GM23338 (cell line): Measurements from ENCODE around the gene EPS8L1. TPM values are rescaled to one million over a fixed set of nuclear protein-coding genes. Genes with fewer than 3 reads are reported as not detected.

Source experiments
- ATAC-seq: fragments of 200-7000 bp; cut with Tn5 transposase; 3 replicates; pipeline ENCODE4 v1.9.1; 2020
- DNase-seq: peaks from one replicate; pipeline ENCODE4 v3.0.0-alpha.2; 2015; ENCODE audit warnings: low spot score
- H2AFZ ChIP-seq: fragments of 200-600 bp; sonication (generic); 2 replicates; pipeline ENCODE4 v1.8.0; 2016; ENCODE audit warnings: antibody characterized with exemption, mild to moderate bottlenecking, moderate library complexity
- H3F3A ChIP-seq: fragments of 200-600 bp; sonication (generic); replicated peaks from 2 replicates; pipeline ENCODE4 v1.8.0; 2017; ENCODE audit warnings: antibody characterized with exemption, mixed run types, low read depth
- H3K27ac ChIP-seq: fragments of 200-600 bp; sonication (generic); 2 replicates; pipeline ENCODE4 v1.6.1; 2016; ENCODE audit warnings: low read depth
- H3K27me3 ChIP-seq: fragments of 200-600 bp; sonication (generic); 2 replicates; pipeline ENCODE4 v1.8.0; 2016; ENCODE audit warnings: mild to moderate bottlenecking, mixed run types, moderate library complexity; ENCODE audit not compliant: insufficient read depth
- H3K36me3 ChIP-seq: fragments of 200-600 bp; sonication (generic); 2 replicates; pipeline ENCODE4 v1.8.0; 2016; ENCODE audit warnings: mild to moderate bottlenecking; ENCODE audit not compliant: insufficient read depth
- H3K4me1 ChIP-seq: fragments of 200-600 bp; sonication (generic); 2 replicates; pipeline ENCODE4 v1.8.0; 2016; ENCODE audit warnings: mild to moderate bottlenecking, moderate library complexity; ENCODE audit not compliant: insufficient read depth
- H3K4me2 ChIP-seq: fragments of 200-600 bp; sonication (generic); 2 replicates; pipeline ENCODE4 v1.7.1; 2017; ENCODE audit warnings: mixed run types
- H3K4me3 ChIP-seq: fragments of 200-600 bp; sonication (generic); 2 replicates; pipeline ENCODE4 v1.6.1; 2016; ENCODE audit warnings: mixed run types
- H3K79me2 ChIP-seq: fragments of 200-600 bp; sonication (generic); replicated peaks from 2 replicates; pipeline ENCODE4 v1.8.0; 2017; ENCODE audit warnings: mild to moderate bottlenecking; ENCODE audit not compliant: insufficient read depth
- H3K9me2 ChIP-seq: fragments of 200-600 bp; sonication (generic); 2 replicates; pipeline ENCODE4 v1.8.0; 2017; ENCODE audit not compliant: insufficient read depth
- H4K20me1 ChIP-seq: fragments of 200-600 bp; sonication (generic); replicated peaks from 2 replicates; pipeline ENCODE4 v1.8.0; 2017; ENCODE audit warnings: mild to moderate bottlenecking; ENCODE audit not compliant: insufficient read depth
- H3K27ac Mint-ChIP-seq: 2 replicates; pipeline ENCODE4 v1.8.0; 2020; ENCODE audit warnings: inconsistent platforms, mild to moderate bottlenecking, moderate library complexity, mixed read lengths
- H3K27me3 Mint-ChIP-seq: 3 replicates; pipeline ENCODE4 v1.8.0; 2022; ENCODE audit warnings: low read depth, mild to moderate bottlenecking, moderate library complexity, mixed read lengths, inconsistent platforms; ENCODE audit not compliant: insufficient read depth, poor library complexity
- H3K36me3 Mint-ChIP-seq: 3 replicates; pipeline ENCODE4 v1.8.0; 2021; ENCODE audit warnings: low read depth, mild to moderate bottlenecking, inconsistent platforms, moderate library complexity, mixed read lengths
- H3K4me1 Mint-ChIP-seq: 3 replicates; pipeline ENCODE4 v1.8.0; 2020; ENCODE audit warnings: mild to moderate bottlenecking, inconsistent platforms, mixed read lengths
- H3K4me3 Mint-ChIP-seq: 3 replicates; pipeline ENCODE4 v1.8.0; 2021; ENCODE audit warnings: moderate library complexity, mild to moderate bottlenecking, inconsistent platforms, mixed read lengths
- H3K9me3 Mint-ChIP-seq: 3 replicates; pipeline ENCODE4 v1.8.0; 2020; ENCODE audit warnings: moderate library complexity, mild to moderate bottlenecking, inconsistent platforms, mixed read lengths
- CREB1 ChIP-seq: fragments of 250-450 bp; sonication (Bioruptor Pico); IDR thresholded peaks from 2 replicates; pipeline ENCODE4 v1.5.0; 2020; ENCODE audit warnings: low read depth, mild to moderate bottlenecking, moderate library complexity
- EZH2 ChIP-seq: fragments of 200-600 bp; sonication (generic); IDR thresholded peaks from one replicate; pipeline ENCODE4 v1.8.0; 2017; ENCODE audit warnings: antibody characterized with exemption, mild to moderate bottlenecking, low read depth; ENCODE audit not compliant: unreplicated experiment
- JUNB ChIP-seq: IDR thresholded peaks from one replicate; pipeline ENCODE4 v1.6.1; 2016; ENCODE audit warnings: antibody characterized with exemption; ENCODE audit not compliant: unreplicated experiment
- STAT1 ChIP-seq: IDR thresholded peaks from one replicate; pipeline ENCODE4 v1.6.1; 2016; ENCODE audit warnings: antibody characterized with exemption; ENCODE audit not compliant: unreplicated experiment
- polyA plus RNA-seq: library from polyadenylated mRNA; unstranded; fragments of >200 nt; fragmentation: Nextera tagmentation; extraction: Ambion mirVana; gene quantifications from 2 replicates; pipeline ENCODE4 v1.2.1, GENCODE V29; 2016
- total RNA-seq: library from RNA; depleted of rRNA; stranded (reverse); fragments of >200 nt; shearing (Covaris generic); gene quantifications from 2 replicates; pipeline ENCODE4 v1.2.3, GENCODE V29; 2014
- TF ChIP-seq, protein P1 (sequence below): fragments of 250-450 bp; sonication (Bioruptor Pico); IDR thresholded peaks from 2 replicates; pipeline ENCODE4 v1.5.0; 2020; ENCODE audit warnings: mild to moderate bottlenecking, moderate library complexity
- TF ChIP-seq, protein P2 (sequence below): IDR thresholded peaks from 2 replicates; pipeline ENCODE4 v1.6.1; 2016; ENCODE audit warnings: antibody characterized with exemption

EPS8L1 gene
- total and polyA plus RNA-seq, 2 experiments from 2014 or later: 47.5 to 51.2 TPM

DNA sequence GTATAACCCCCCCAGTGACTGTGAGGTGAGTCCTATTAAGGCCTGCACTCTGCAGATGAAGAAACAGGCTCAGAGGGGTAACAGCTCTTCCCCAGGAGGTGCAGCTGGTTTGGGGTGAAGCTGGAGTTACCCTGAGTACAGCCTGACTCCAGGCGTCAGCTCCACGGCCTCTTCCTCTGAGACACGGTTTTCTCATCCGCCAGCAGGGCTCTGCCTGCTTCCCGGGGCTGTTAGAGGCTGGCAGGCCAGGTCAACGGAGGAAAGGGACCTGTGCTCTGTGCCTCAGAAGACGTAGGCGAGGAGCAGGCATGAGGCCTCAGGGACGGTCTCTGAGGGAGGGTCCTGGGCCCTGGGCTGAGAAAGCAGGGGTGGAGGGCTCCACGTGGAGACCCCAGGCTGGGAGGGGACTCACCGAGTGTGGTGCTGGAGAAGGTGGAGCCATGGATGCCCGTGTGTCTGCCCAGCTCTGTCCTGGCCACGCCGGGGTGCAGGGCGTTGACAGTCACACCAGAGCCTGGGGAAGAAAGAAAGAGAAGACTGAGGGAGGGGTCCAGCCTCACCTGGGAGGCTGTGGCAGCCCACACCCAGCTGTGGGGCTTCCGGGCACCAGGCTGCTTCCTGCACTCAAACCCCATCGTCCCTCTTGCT, 28.6 kb upstream of the EPS8L1 start (continued):
- TF ChIP-seq, protein P1, sequence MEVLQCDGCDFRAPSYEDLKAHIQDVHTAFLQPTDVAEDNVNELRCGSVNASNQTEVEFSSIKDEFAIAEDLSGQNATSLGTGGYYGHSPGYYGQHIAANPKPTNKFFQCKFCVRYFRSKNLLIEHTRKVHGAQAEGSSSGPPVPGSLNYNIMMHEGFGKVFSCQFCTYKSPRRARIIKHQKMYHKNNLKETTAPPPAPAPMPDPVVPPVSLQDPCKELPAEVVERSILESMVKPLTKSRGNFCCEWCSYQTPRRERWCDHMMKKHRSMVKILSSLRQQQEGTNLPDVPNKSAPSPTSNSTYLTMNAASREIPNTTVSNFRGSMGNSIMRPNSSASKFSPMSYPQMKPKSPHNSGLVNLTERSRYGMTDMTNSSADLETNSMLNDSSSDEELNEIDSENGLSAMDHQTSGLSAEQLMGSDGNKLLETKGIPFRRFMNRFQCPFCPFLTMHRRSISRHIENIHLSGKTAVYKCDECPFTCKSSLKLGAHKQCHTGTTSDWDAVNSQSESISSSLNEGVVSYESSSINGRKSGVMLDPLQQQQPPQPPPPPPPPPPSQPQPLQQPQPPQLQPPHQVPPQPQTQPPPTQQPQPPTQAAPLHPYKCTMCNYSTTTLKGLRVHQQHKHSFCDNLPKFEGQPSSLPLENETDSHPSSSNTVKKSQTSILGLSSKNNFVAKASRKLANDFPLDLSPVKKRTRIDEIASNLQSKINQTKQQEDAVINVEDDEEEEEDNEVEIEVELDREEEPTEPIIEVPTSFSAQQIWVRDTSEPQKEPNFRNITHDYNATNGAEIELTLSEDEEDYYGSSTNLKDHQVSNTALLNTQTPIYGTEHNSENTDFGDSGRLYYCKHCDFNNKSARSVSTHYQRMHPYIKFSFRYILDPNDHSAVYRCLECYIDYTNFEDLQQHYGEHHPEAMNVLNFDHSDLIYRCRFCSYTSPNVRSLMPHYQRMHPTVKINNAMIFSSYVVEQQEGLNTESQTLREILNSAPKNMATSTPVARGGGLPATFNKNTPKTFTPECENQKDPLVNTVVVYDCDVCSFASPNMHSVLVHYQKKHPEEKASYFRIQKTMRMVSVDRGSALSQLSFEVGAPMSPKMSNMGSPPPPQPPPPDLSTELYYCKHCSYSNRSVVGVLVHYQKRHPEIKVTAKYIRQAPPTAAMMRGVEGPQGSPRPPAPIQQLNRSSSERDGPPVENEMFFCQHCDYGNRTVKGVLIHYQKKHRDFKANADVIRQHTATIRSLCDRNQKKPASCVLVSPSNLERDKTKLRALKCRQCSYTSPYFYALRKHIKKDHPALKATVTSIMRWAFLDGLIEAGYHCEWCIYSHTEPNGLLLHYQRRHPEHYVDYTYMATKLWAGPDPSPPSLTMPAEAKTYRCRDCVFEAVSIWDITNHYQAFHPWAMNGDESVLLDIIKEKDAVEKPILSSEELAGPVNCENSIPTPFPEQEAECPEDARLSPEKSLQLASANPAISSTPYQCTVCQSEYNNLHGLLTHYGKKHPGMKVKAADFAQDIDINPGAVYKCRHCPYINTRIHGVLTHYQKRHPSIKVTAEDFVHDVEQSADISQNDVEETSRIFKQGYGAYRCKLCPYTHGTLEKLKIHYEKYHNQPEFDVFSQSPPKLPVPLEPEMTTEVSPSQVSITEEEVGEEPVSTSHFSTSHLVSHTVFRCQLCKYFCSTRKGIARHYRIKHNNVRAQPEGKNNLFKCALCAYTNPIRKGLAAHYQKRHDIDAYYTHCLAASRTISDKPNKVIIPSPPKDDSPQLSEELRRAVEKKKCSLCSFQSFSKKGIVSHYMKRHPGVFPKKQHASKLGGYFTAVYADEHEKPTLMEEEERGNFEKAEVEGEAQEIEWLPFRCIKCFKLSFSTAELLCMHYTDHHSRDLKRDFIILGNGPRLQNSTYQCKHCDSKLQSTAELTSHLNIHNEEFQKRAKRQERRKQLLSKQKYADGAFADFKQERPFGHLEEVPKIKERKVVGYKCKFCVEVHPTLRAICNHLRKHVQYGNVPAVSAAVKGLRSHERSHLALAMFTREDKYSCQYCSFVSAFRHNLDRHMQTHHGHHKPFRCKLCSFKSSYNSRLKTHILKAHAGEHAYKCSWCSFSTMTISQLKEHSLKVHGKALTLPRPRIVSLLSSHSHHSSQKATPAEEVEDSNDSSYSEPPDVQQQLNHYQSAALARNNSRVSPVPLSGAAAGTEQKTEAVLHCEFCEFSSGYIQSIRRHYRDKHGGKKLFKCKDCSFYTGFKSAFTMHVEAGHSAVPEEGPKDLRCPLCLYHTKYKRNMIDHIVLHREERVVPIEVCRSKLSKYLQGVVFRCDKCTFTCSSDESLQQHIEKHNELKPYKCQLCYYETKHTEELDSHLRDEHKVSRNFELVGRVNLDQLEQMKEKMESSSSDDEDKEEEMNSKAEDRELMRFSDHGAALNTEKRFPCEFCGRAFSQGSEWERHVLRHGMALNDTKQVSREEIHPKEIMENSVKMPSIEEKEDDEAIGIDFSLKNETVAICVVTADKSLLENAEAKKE (CRISPR knock-in tag): no peak

DNA sequence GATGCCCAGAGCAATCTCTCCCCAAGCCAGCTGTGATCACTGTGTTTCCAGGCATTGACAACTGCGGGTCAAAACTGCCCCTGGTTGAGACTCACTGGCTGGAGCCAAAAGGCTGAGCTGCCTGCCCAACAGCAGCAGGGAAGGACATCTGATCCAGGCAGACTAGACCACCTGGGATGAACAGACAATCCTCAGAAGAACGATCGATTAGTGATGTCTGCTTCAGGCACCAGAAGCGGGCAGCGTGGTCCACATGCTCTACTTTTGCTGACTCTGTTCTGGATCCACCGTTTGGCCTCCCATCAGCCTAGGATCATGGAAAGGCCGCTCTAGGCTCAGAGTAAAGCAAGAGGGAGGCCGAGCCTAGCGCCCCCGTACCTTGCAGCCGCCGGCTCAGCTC, 27.7 kb upstream of the EPS8L1 start:
- peaks cover 56% of the 10 kb centered on the region for H3K36me3 Mint-ChIP-seq
- H3K9me3 Mint-ChIP-seq: no peaks in the 10 kb centered on the region
- H3K27me3 ChIP-seq: no peaks in the 10 kb centered on the region
- ATAC-seq: no peak
- H3K27ac Mint-ChIP-seq: no peak overlapping the region
- no peak overlapping the region for H3K4me2 ChIP-seq
- H4K20me1 ChIP-seq: peaks cover 17% of the 10 kb centered on the region
- H2AFZ ChIP-seq: no peak overlapping the region
- H3F3A ChIP-seq: no peaks in the 10 kb centered on the region
- no peak for TF ChIP-seq CREB1
- no peak for TF ChIP-seq EZH2
- TF ChIP-seq, protein P2, sequence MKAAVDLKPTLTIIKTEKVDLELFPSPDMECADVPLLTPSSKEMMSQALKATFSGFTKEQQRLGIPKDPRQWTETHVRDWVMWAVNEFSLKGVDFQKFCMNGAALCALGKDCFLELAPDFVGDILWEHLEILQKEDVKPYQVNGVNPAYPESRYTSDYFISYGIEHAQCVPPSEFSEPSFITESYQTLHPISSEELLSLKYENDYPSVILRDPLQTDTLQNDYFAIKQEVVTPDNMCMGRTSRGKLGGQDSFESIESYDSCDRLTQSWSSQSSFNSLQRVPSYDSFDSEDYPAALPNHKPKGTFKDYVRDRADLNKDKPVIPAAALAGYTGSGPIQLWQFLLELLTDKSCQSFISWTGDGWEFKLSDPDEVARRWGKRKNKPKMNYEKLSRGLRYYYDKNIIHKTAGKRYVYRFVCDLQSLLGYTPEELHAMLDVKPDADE: no peak
- TF ChIP-seq STAT1: no peak
- TF ChIP-seq JUNB: no peak
- no peaks in the 10 kb centered on the region for H3K27me3 Mint-ChIP-seq
- no peak for DNase-seq
- H3K4me3 ChIP-seq: no peak overlapping the region
- 0 out of 2 replicates have a peak overlapping the region, but pooled peaks have one; percentile 19 for H3K27ac ChIP-seq
- no peaks in the 10 kb centered on the region for H3K79me2 ChIP-seq
- no peak overlapping the region for H3K4me3 Mint-ChIP-seq
- no peaks in the 10 kb centered on the region for H3K9me2 ChIP-seq
- peaks cover 12% of the 10 kb centered on the region for H3K36me3 ChIP-seq
- no peaks in the 10 kb centered on the region for H3K4me1 ChIP-seq
- H3K4me1 Mint-ChIP-seq: no peaks in the 10 kb centered on the region
